NCI-H510A (cell line): Measurements from ENCODE around the gene LRRC36.

Experiments used
- DNase-seq: peaks from one replicate; lab custom pipeline; 2025; lab: John Stamatoyannopoulos, UW

The LRRC36 gene, protein sequence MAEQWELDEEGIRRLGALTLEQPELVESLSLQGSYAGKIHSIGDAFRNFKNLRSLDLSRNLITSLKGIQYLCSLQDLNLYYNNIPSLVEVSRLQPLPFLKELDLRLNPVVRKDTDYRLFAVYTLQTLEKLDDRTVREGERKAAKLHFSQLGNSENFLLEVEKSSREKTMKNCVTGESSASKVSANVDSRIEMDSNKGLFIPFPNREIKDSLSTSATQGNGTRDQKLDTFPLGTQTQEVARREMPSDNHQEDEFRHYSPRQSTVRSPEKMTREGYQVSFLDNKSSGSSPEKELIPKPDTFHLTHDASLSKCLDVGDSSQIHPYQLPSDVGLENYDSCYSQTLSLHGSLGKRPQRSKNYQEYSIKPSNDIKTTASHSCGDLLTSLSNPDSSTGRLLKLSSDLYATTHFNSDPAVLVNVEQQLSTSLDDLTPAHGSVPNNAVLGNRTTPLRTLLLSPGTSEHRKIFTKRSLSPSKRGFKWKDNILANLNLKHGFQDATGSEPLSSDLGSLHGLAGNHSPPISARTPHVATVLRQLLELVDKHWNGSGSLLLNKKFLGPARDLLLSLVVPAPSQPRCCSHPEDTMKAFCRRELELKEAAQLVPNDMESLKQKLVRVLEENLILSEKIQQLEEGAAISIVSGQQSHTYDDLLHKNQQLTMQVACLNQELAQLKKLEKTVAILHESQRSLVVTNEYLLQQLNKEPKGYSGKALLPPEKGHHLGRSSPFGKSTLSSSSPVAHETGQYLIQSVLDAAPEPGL

DNA sequence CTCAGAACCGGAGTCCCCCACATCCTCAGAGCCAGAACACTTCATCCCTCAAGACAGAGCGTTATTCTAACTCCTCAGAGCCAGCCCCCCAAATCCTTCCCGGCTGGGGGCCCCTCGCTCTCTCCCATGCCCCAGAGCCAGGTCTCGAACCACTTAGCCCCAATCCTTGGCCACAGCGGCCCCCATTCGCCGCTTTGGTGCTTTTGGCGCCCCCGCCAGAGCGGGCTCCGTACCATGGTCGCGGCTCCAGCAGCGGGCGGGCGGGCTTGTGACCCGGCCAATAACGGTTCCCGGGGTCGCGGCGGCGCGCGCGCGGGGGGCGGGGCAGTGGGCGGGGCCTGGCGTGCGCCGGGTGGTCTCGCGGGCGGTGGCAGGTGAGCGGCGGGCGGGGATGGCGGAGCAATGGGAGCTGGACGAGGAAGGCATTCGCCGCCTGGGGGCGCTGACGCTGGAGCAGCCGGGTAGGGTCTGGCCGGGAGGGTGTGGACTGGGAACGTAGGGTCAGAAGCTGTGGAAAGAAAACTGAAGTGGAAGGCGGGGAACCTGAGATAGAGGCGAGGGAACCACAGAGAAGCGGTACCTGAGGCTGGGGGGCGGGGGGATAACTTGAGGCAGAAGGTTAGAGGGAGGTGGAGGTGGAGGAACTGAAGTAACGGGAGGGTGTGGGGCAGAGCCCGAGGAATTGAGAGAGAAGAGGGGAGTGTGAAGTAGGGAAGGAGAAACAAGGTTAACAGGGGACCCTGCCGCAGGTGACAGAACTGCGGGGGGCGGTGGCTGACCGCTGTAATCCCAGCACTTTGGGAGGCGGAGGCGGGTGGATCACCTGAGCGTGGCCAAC lies at the start of gene LRRC36, which contains the start of gene KCTD19:
Gene LRRC36, plus strand, starts transcription at position 344 of the 838 bp plus-strand sequence. Its CDS starts 48 bp downstream, at position 392.
Gene KCTD19, minus strand, starts transcription at position 270 of the 838 bp plus-strand sequence. Its CDS starts 34 bp downstream, at position 236.
- DNase-seq: peak; percentile 52

DNA sequence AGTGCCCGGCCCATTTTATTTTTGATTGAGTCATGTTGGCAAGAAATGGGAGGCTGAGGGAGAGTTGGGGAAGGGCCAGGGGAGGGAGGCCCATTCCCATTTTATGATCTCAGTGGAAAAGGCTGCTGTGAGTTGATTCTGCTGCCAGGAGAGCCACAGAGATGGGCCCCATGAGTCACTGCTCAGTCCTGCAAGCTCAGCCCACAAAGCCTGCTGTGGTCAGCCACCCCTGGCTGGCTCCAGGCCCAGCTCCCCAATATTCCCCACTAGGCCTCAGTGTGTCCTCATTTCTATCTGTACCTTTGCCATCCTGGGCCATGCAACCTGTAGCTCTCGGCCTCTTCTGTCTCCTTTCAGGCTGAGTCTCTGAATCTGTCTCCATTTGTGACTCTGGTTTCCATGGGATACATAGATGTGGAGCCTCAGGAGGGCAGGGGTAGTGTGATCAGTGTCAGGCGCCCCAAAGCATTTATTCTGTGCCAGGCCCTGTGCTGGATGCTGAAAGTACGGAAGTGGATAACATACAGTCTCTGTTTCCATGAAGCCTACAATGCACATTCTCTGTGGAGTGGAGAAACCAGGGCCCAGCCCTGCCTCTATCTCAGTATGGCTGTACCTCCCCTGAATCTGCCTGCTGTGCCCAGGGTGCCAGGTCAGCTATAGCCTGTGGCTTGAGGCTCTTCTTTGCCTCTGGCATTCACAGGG lies 49.2 kb upstream of the LRRC36 start:
- DNase-seq: no peak

DNA sequence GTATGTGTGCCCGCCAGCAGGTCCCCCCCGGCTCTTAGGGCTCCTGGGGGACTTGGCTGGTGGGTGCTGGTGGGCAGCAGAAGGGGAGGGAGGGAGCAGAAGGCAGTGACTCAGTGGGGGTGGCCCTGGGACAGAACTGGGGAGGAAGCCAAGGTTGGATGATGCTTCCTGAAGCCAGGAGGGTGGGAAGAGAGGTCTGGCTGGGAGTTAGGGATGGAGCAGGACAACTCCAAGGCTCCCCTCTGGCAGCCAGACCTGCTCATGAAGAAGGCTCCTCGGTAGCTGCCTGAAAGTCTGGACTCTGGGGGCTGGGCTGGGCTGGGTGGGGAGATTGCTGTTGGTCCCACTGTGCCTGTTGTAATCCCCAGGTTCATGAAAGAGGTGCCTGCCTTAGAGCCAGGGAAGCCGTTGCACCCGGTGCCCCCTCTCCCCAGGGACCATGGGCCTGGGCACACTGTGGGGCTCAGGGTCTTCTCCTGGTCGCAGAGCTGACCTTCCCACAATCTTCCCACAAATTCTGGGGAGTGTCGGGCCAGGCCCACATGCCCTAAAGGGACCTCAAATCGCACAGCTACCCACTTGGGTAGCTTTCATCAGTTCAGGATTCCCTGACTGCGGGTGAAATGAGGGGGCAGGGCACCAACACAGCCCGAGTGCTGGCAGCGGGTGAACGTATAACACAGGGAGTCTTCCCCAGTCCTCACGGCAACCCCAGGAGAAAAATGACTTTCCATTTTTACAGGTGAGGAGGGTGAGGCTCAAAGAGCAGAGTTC lies 48.4 kb upstream of the LRRC36 start:
- no peak for DNase-seq

GRCh38 chr16:67278773-67279295 lies 47.8 kb upstream of the LRRC36 start:
- DNase-seq: no peak

DNA sequence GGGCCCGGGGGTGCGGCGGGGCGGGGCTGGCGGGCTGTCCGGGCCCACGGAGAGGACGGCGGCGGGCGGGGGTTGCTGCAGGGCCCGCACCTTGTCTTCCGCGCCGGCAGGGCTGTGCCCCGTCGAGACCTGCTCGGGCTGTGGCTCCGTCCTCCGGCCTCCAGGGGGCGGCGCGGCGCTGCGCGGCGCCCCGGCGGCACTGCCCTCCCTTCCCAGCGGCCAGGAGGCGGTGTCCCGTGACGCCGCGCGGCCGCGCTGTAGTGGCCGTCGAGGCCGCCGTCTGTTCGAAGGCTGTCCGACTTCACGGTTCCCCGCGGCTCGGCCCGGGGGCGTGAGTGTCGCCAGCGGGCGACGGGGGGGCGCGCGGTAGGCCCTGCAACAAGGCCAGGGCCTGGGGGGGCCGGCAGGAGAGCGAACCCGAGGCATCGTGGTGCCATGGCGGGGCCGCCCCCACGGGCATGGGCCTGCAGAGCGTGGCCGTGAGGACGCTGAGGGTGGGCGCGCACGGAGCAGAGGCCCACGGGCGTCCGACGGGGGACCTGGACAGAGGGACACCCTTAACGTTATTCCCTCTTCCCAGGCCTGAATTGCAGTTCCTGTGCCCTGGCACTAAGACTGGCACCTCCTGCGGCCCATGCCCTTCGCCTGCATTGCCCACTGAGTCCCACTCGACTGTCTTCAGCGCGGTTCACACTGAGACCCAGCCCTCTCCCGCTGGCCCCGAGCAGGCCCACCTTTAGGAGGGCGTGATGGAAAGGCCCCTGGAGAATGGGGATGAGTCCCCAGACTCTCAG lies 47.1 kb upstream of the LRRC36 start, which contains the start of gene PLEKHG4:
Gene PLEKHG4, plus strand, starts transcription at position 237 of the 794 bp plus-strand sequence. Its CDS starts 513 bp downstream, at position 750.
- peak; percentile 36 for DNase-seq

DNA sequence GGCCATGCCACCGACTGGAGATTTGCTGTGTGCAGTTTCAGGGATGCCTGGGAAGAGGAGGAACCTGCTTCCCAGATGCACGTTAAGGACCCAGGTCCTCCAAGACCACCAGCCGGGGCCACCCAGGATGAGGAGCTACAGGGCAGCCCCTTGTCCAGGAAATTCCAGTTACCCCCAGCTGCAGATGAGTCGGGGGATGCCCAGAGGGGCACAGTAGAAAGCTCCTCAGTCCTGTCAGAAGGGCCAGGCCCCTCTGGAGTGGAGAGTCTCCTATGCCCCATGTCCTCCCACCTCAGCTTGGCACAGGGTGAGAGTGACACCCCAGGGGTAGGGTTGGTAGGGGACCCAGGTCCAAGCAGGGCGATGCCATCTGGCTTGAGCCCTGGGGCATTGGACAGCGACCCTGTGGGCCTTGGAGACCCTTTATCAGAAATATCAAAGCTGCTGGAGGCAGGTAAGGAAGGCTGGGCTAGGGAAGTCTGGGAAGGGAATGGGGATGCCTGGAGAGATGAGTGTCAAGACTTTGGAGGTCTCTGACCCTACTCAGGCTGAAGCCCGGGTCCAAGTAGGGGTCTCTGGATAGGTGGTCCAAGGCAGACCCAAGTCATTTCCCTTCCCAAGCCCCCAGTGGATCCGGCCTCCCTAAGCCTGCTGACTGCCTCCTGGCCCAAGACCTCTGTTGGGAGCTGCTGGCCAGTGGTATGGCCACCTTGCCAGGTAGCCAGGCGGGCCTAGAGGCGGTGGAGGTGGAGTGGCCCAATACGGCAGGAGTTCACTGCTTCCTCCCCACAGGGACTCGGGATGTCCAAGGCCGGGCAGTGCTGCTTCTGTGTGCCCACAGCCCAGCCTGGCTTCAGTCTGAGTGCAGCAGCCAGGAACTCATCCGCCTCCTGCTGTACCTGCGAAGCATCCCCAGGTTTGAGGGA lies 46.3 kb upstream of the LRRC36 start:
- no peak for DNase-seq

DNA sequence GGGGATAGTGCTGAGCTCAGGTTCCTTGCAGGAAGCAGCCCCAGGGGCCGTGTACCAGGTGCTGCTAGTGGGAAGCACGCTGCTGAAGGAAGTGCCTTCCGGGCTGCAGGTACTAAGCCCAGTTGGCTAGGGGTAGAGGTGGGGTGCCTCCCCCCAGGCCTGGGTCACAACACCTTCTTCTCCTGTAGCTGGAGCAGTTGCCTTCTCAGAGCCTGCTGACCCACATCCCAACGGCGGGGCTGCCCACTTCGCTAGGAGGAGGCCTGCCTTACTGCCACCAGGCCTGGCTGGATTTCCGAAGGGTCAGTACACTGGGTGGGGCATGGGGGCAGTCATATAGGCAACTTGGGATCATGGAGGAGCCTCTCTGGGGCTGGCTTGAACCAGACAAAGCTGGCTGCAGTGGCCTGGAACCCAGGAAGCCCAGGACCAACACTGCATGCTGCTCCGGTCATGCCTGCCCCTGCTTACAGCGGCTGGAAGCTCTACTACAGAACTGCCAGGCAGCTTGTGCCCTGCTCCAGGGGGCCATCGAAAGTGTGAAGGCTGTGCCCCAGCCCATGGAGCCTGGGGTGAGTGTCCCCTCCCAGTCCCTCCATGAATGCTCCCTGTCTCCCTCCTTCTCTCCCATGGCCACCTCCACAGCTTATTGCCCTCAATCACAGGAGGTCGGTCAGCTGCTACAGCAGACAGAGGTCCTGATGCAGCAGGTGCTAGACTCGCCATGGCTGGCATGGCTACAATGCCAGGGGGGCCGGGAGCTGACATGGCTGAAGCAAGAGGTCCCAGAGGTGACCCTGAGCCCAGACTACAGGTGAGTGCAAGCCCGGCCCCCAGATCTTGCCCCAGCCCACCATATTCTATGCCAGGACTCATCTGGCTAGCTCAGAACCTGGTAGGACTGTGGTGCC lies 44.8 kb upstream of the LRRC36 start:
- DNase-seq: no peak

DNA sequence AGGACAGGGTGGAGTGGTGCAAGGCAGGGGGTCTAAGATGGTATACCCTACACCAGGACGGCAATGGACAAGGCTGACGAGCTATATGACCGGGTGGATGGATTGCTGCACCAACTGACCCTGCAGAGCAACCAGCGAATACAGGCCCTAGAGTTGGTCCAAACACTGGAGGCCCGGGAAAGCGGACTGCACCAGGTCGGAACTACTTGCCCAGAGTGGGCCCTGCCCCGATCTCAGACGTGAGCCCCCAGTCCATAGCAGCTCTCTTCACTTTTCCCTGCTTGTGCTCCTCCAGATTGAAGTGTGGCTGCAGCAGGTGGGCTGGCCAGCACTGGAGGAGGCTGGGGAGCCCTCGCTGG lies 44.2 kb upstream of the LRRC36 start:
- no peak for DNase-seq

- DNase-seq: no peak
Measured at GRCh38 chr16:67283039-67283825, 43.4 kb upstream of the LRRC36 start.

GRCh38 chr16:67283826-67284555 lies 42.6 kb upstream of the LRRC36 start:
- no peak for DNase-seq

GRCh38 chr16:67284699-67285646 lies 41.6 kb upstream of the LRRC36 start:
- peak; percentile 34 for DNase-seq

GRCh38 chr16:67286441-67287235 lies 40.0 kb upstream of the LRRC36 start:
- no peak for DNase-seq

DNA sequence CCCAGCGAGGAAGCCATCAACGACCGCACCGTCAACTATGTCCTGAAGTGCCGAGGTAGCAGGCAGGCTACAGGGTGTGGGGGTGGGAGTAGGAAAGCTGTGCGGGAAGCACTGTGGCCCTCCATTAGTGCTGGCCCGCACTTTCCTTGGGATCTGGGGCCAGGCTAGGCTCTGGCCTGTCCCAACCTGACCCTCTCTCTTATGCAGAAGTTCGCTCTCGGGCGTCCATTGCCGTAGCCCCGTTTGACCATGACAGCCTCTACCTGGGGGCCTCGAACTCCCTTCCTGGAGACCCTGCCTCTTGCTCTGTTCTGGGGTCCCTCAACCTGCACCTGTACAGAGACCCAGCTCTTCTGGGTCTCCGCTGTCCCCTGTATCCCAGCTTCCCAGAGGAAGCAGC lies 38.7 kb upstream of the LRRC36 start:
- no peak for DNase-seq

- no peak for DNase-seq
Measured at GRCh38 chr16:67291461-67291860, 35.2 kb upstream of the LRRC36 start.
